ENCODE results near the gene GABRB2.
"Not testable (repeated sequence)": the region's sequence is repeated elsewhere in the genome, so short reads cannot be mapped to it uniquely, and the experiment has no call there.

GABRB2 gene

DNA sequence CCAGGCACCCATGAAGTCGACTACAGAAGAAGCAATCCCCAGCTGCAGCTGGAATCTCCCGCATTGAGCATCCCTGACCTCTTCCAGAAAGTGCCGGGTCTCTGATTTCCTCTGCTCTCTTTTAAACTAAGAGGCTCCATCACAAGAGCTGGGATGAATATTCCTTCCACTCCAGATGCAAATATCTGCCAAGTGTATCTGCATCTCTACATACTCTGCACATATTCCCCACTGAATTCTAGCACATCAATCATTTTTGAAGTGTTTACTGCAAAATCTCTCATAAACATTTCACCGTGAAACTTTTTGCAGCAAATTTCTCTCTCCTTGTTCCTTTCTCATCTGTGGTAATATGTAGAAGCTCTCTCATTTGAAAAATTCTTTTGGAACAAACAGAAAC lies 161.5 kb downstream of the GABRB2 start:
- DNase-seq = no peak

DNA sequence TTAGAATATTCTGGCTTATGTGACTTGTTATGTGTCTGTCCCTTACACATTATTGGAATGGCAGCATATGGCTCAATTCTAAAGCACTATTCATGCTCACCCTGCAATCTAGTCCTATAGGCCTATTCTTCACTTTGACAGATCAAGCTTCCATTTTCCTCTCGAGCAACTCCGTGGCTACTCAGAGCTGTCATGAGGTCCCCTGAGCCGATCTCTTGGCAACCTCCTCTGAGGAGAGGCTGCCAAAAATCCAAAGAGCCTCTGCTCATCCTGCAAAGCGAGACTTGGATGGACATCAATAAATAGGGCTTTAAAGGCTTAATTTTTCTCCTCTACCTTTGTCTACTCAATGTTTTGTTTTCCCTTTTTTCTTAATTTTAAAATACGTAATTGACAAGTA lies 163.8 kb downstream of the GABRB2 start:
- no peak for DNase-seq

DNA sequence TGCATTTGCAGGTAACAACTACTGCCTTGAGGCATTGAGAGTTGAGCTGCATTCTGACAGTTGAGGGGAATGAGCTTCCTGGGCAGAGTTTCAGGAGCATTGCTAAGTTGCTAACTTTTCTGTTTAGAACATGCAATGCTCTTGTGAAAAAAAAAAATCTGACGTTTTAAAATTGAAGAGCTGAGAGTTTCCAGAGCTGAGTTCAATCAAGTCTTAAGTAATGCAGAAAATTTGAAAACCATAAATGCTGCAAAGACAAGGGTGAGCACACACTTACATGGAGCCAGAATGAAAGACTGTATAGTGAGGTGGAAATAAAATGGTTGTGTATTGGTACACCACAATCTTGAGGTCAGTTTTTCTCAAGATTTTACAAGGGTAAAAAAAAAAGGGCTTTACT lies 166.0 kb downstream of the GABRB2 start:
- DNase-seq = no peak

DNA sequence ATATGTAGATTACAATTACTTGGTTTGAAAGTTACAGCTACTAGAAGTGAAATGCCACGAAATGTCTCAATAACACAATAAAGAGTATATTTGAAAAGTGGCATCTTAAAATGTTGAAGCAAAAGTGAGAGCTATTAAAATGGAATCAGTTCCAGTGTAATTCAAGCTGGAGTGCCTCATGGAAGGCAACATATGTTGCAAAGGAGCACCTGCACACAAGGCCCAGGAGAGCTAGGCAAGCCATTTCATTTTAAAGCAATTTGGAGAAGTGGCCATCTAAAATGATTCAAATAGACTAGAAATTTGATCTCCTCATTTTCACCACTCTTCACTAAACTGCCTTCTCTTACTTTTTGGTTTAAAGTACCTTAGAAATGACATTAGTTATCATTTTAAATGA lies 167.8 kb downstream of the GABRB2 start:
- DNase-seq = no peak

DNA sequence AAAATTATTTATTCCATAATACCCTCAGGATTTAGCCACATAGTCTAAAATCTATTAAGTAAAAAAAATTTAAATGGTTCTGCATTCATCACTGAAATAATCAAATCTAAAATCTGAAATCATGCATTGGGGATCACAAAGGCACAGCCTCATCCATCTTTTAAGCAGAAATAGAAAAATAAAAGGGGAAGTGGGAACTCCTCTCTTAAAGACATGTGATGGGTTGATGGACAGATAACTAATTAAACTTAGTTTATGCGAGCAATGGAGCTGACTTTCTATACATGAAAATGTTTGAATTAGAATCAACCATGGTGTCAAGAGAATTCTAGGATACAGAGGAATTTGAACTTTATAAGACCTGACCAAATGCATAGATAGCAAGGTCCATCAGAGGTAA lies 170.5 kb downstream of the GABRB2 start:
- no peak for DNase-seq

DNA sequence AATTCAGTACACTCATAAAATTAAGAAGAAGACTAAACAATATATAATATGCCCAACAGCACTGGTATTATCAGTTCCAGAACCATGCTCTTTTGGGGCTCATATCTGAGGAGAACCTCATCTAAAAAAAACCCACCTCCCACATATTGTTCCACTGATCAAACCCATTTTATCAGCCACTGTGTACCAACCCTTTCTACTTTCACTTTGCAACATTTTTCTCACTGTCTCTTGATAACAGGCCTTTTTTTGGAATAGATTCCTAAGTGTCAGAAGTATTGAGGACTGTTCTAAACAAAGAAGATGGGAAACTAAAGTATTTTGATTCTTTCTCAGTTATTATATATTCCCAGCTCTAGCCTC lies 173.2 kb downstream of the GABRB2 start:
- DNase-seq = no peak

DNA sequence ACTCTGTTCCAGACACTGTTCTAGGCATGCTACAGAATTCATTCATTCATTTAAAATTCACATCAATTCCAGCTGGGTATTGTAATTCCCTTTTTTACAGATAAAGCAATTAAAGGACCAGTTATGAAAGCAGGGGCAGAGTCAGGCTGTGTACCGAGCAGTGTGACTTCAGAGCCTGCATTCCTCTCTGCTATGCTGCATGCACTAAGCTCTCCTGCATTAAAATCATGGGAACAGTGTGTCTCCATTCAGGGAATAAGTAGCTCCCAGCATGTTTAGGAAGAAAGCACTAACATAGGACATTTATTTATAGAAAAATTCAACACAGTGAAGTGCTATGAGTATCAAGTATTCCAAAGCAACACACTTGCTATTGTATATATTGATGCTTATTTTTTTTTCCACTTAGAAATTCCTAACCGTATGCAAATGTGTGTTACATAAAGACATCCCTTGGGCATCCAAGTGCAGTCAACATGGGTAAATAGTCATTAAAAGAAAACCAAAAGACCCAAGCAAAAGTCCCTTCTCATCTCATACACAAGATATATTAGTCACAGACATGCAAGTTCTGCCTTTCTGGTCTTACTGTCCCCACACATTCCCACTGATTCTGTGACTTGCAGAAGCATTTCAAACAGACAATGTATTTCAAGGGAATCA lies 173.7 kb downstream of the GABRB2 start:
- DNase-seq = no peak

DNA sequence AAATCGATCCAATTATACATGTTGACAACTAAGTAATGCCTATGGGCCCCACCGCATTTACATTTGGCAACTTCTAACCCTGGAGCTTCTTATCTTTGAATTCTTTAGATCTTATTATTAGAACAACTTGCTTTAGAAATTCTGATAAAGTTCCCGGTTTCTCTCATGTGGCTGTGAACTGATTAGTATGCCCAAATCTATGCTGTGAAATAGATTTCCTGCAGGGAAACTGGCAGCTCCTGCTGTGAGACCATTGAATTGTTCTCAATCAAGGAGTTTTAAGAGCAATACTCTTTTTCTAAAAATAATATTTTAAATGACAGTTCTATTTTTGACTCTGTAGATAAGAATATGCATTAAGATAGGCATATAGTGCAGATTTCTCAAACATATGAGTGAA lies 177.5 kb downstream of the GABRB2 start:
- DNase-seq = no peak

DNA sequence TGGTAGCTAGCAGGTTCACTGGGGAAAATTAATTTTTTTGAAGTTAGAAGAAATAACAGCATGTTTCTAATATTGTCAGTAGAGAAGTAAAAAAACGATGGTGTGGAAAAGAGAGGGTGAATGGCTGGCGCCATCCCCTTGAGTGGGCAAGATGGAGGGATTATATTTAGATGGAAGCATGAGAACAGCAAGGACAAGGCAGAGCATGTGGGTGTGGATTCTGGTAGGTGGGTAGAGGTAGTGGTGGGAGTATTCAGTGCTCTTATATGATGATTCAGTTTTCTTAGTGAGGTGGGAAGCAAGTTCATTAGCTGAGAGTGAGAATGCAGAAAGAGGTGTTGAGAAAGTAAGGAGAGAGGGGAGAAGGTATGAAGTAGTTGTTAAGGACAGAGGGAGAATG lies 188.1 kb downstream of the GABRB2 start:
- no peak for DNase-seq

DNA sequence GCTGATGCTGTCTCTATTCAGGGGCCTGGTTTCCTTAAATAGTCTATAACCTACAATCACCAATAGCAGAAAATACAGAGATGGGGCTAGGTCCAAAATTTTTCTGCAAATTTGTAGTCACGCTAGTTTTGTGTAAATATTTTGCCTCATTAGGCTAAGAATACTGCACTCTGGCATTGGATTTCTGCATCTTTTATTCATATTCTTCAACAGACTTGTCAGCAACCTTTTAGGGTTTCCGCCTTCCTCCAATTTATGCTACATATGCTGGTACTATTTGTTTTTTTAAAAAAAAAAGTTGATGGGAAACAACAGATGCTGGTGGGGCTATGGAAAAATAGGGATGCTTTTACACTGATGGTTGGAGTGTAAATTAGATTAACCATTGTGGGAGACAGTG lies 202.3 kb downstream of the GABRB2 start:
- no peak for DNase-seq

DNA sequence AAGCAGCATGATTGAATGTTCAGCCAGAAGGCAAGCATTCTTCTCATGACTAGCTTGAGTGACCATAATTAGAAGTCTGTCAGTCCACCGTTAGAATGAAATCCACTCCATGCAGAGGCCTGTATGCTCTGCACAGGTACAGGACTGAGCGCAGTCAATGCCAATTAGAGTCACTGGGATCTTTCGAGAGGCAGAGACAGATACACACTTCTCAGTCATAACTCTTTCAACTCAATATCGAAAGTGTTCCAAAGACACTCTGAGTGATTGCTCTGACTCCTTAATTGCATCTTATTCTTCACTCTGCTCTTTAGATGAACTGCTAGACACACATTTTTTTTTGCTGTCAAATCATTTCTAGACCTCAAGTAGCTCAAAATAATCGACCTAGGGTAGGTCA lies 203.6 kb downstream of the GABRB2 start:
- DNase-seq = no peak

DNA sequence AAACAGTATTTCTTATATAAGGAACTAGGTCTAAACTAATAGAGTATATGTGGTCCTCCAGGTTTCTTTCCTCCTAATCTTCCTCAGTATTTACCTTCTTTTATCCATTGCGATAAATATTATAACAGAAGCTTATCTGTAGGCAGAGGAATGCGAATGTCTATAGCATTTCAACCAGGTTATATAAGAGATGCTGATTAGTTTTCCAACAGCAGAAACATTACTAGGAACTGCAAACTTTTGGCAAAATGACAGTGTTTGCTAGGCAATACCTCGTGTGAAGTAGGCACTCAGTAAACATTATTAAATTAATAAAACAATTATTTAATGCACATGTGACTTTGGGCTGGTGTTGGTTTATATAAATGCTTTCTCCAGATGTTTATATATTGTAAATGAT lies 206.5 kb downstream of the GABRB2 start:
- DNase-seq = no peak

DNA sequence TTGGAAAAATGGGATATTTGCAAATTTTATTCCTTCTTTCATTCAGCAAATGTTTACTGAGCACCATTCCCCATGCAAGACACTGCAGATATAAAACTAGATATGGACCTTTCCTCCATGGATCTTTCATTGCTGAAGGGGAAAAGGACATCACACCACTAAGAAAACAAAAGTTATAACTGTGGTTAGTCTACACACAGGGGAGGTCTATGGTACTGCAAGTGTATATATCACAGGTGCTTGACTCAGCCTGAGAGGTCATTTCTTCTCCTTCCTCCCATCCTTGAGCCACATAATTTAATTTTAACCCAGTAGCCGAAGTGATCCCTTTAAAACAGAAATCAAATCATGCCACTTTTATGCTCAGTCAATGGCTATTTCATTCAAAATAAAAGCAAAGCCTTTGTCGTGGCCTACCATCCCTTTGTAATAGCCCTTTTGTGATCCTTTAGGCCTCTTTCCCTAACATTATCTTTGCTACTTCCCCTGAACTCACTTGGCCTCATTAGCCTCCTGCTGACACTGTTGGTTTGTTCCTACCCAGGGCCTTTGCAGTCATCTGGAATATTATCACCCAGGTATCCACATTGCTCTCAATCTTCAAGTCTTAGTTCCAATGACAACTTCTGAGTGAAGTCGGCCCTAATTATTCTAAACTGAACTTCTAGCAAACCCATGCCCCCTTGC lies 213.2 kb downstream of the GABRB2 start:
- DNase-seq = no peak

DNA sequence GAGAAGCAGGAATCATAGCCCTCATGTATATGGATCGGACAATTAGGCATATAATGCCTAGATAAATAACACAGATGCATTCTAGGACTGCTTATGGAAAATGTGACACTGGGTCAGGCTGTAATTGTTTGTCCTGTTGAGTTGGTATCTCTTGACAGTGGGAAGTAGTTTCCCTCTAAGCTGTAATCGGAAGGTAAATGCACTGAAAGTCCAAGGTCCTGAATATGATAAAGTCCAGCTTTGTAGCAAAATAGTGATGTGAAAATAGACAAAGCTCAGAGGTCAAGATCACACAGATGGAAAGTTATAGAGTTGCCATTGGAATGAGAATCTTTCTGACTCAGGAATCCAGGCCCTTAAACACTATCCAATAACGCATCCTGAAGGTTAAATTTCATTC lies 214.2 kb downstream of the GABRB2 start:
- DNase-seq = no peak

DNA sequence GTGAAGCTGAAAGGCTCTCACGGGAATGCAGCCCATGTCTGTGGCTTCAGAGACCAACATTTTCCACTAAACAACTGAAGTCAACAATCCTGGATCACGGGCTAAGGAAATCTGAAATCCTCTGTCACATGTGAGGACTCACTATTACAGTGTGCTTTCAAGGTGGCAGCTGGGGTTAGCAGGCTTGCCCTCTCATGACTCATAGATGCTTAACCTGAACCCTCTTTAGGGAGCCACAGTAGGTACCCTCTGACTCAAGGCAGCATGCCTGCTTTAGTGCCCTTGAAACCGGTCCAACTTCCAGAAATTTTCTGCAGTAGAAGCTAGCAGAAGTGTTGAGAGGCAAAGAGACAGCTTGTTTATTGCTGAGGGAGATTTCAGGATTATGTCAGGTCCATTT lies 232.5 kb downstream of the GABRB2 start:
- no peak for DNase-seq

DNA sequence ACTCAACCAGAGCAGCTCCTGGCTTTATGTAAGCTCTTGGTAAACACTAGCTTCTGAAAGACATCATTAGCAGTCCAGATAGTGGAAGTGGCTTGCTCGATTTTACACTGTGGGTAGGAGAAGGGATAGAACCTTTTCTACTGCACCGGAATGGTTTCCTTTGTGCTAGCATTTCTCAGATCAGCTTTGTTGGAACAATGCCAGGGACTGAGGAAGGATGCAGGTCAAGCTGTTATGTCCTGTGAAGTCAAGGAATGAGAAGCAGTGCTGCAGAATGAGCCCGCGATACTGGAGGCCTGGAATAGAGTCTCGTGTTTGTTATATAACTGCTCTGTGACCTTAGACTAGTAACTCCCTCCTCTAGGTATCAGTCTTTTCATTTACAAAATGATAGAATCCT lies 233.6 kb downstream of the GABRB2 start:
- no peak for DNase-seq

DNA sequence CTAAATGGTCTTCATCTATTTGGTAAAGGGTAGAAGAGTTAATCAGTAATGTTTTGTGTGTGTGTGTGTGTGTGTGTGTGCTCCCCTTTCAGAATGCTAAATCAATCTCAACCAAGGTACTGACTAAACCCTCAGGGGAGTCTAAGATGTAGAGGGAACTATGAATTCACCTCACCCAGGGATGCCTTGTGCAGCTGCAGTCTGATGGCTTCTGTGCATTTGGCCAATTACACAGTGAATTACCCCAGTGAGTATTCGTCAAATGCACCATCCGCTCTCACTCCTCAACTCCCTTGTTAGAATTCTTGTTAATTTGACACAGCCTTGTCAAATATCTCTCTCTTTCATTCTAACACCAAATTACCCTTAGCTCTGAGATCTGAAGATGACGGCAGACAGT lies 234.6 kb downstream of the GABRB2 start:
- DNase-seq = no peak

DNA sequence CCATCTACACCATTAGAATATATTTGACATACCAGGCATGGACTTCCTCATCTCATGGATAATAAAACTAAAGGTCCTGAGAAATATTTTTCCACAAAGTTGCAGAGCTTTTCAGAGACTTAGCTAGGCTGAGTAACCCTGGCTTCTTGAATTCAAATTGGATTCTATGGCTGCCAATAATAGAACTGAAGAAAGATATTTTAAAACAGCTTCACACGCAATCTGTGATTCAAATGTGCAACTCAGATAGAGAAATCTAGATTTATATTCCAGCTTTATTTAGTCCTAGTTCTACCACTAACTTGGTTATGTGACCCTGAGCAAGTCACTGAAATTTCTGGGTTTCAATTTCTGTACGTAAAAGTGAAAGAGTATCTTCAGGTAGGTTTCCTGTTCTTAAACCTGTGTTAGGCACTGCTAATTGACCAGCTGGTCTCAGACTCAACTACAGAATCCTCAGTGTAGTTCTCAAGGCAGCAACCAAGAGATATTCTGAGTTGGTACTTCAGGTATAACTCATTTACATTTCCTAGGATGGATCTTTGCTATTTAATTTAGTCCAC lies 235.3 kb downstream of the GABRB2 start:
- DNase-seq = no peak

DNA sequence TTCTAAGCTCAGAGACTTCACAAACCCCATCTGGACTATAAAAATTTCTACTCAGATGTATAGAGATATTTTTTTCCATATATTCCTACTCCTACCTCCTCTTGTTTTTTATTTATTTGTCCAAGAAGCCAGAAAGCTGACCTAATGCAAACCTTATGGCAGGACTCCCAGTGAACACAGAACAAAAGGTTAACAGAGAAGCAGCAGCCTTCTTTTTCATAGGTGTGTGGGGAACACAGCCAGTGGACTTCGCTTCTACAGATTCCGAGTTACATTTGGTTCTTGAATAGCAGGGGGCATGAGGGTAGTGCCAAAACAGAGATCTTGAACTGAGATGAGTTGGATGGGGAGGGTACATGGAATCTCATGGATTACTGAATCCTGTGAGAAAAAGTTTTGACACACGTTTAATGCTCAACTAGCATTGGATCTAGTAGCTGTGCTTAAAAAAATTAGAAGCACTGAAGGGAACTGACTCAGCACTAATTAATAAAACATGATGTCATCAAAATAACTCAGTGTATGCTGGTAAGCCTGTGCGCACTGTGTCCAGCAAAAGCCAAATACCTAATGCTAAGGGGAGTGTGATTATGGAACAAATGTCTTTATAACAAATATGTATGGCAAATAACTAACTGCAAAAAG lies 240.1 kb downstream of the GABRB2 start:
- no peak for DNase-seq

DNA sequence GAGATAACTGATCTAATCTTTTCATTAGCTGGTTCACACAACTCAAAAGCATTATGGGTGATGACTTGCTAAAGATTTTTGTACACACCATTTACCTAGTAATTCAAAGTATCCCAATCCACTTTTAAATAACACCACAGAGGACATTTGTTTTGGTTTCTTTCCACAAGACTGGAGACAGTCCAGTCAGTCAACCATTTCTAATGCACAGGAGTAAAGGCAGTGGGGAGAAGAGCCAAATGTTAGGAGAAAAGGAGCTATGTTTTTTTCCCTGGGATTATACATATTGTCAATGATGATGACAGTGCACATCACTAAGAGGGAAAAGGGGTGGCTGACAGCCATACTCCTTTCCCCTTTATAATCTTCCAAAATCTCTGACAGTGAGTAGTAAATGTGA lies 240.9 kb downstream of the GABRB2 start:
- no peak for DNase-seq

DNA sequence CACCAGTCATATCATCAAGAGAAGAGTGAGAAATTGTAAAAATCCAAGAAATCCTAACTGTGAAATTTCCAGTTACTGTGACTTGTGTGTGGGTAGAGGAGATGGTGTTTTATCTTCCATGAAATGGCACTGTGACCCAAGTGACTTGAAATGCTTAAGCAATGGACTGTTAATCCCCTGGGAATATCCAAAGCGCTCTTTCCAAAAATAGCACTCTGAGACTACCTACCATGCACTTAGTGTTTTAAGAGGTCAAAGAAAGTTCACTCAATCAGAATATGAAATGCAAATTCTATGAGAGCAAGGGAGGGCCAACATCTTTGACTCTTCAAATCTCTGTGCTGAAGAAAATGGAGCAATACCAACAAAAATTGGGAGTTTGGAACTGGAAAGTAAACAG lies 244.0 kb downstream of the GABRB2 start:
- DNase-seq = no peak

DNA sequence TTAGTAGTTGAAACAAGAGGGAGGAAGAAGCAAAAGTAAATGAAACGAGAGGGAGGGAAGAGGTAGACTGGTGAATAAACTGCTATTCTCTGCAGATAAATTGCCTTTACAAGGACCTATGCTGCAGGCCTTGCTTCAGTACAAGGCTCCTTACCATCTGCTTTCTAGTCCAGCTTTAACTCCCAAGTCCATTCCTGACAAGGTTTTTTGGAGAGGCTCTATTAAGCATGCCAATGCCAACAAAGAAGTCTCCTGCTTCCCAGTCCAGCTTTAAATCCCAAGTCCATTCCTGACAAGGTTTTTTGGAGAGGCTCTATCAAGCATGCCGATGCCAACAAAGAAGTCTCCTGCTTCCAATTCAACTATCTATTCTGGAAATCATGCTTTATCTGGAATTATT lies 244.9 kb downstream of the GABRB2 start:
- no peak for DNase-seq

DNA sequence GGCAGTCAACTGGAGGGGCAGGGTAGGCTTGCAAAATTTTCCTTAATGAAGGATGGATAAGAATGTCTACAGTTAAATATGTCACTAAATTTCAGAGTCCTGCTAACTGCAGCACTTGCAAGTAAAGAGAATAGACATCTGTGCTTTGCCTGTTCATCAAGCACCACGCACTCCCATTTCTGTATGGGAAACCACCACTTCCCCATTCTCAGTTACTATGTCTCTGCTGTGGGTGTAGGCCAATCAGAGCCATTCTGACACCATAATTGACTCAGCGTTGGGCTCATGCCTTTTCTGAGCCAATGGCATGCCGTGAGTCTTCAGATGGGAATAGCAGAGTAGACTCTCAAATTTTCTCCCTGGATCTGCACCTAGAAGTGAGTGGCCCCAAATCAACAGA lies 247.5 kb downstream of the GABRB2 start:
- no peak for DNase-seq

DNA sequence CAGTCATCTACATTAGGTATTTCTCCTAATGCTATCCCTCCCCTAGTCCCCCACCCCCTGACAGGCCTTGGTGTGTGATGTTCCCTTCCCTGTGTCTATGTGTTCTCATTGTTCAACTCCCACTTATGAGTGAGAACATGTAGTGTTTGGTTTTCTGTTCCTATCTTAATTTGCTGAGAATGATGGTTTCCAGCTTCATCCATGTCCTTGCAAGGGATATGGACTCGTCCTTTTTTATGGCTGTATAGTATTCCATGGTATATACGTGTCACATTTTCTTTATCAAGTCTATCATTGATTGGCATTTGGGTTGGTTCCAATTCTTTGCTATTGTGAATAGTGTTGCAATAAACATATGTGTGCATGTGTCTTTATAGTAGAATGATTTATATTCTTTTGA lies 249.1 kb downstream of the GABRB2 start:
- DNase-seq = not testable (repeated sequence)

All from SW 1271 (cell line).